OCI-LY3 (cell line): ENCODE results near the gene METTL6.
A peak's percentile ranks its signal among the peaks of the same experiment; 100 is the strongest.
"Not testable (repeated sequence)": the region's sequence is repeated elsewhere in the genome, so short reads cannot be mapped to it uniquely, and the experiment has no call there.

ENCODE experiments used
- H2AFZ ChIP-seq: fragments of 200-600, 300-600 bp; shearing (Covaris generic); 2 replicates; pipeline ENCODE4 v1.6.0; 2014; ENCODE audit warnings: antibody characterized with exemption, low read depth, low read length
- H3K27ac ChIP-seq: fragments of 200-600, 300-600 bp; sonication (generic); 2 replicates; pipeline ENCODE4 v1.5.1; 2014; ENCODE audit warnings: mild to moderate bottlenecking, low read length, moderate library complexity, mixed read lengths
- H3K27me3 ChIP-seq: fragments of 200-600, 300-600 bp; sonication (generic); 2 replicates; pipeline ENCODE4 v1.6.1; 2014; ENCODE audit warnings: low read depth, low read length, mixed read lengths
- H3K36me3 ChIP-seq: fragments of 200-600, 300-600 bp; sonication (generic); replicated peaks from 2 replicates; pipeline ENCODE3; 2014; ENCODE audit warnings: low read depth, low read length, mixed read lengths
- H3K4me1 ChIP-seq: fragments of 300-600, 200-600 bp; sonication (generic); 2 replicates; pipeline ENCODE4 v1.6.1; 2014; ENCODE audit warnings: low read length, mixed read lengths
- H3K4me2 ChIP-seq: fragments of 200-600, 300-600 bp; sonication (generic); 2 replicates; pipeline ENCODE4 v1.6.1; 2014; ENCODE audit warnings: low read length, mixed read lengths
- H3K4me3 ChIP-seq: fragments of 300-600, 200-600 bp; sonication (generic); 2 replicates; pipeline ENCODE4 v1.5.1; 2014; ENCODE audit warnings: antibody characterized with exemption, mild to moderate bottlenecking, low read length, moderate library complexity
- H3K79me2 ChIP-seq: fragments of 300-600, 200-600 bp; shearing (Covaris generic); 2 replicates; pipeline ENCODE4 v1.6.1; 2014; ENCODE audit warnings: mild to moderate bottlenecking, low read length, mixed read lengths
- H3K9ac ChIP-seq: fragments of 300-600, 200-600 bp; shearing (Covaris generic); 2 replicates; pipeline ENCODE4 v1.6.0; 2014; ENCODE audit warnings: mild to moderate bottlenecking, low read length, moderate library complexity
- H3K9me3 ChIP-seq: fragments of 200-600, 300-600 bp; shearing (Covaris generic); 2 replicates; pipeline ENCODE4 v1.6.1; 2014; ENCODE audit warnings: low read length, mixed read lengths; ENCODE audit not compliant: insufficient read depth
- H4K20me1 ChIP-seq: fragments of 200-600, 300-600 bp; sonication (generic); 2 replicates; pipeline ENCODE4 v1.6.1; 2016; ENCODE audit warnings: low read length, mixed read lengths; ENCODE audit not compliant: insufficient read depth
- CTCF ChIP-seq: fragments of 200-600, 300-600 bp; sonication (generic); IDR thresholded peaks from 2 replicates; pipeline ENCODE4 v1.5.1; 2014; ENCODE audit warnings: antibody characterized with exemption, low read length, low read depth
- EZH2phosphoT487 ChIP-seq: fragments of 200-600 bp; shearing (Covaris generic); IDR thresholded peaks from 2 replicates; pipeline ENCODE4 v1.6.1; 2018; ENCODE audit warnings: antibody characterized with exemption, mixed run types, low read depth

Gene METTL6

GRCh38 chr3:15428539-15428938 is 1.2 kb upstream of the METTL6 start:
- Histone ChIP-seq H2AFZ (no peak overlapping the region), H3K9ac (peak overlapping the region; percentile 73), H3K4me1 (peaks cover 20% of the 10 kb centered on the region), H3K9me3 (no peaks in the 10 kb centered on the region), H3K4me2 (peak overlapping the region; percentile 90), H3K79me2 (peaks cover 48% of the 10 kb centered on the region), H3K4me3 (peak overlapping the region; percentile 81), H3K36me3 (peaks cover 30% of the 10 kb centered on the region), H3K27me3 (no peaks in the 10 kb centered on the region), H4K20me1 (peaks cover 10% of the 10 kb centered on the region; the same call in 1 of the 2 replicates), H3K27ac (no peak overlapping the region)
- TF ChIP-seq EZH2phosphoT487 (no peak), CTCF (no peak)

GRCh38 chr3:15427981-15428380 is 637 bp upstream of the METTL6 start:
- H4K20me1 ChIP-seq = peaks cover 10% of the 10 kb centered on the region; the same call in 1 of the 2 replicates
- H3K27me3 ChIP-seq = no peaks in the 10 kb centered on the region
- no peak overlapping the region; the same call in 1 of the 2 replicates for H2AFZ ChIP-seq
- H3K27ac ChIP-seq = peak overlapping the region; percentile 47; the same call in 1 of the 2 replicates
- peak overlapping the region; percentile 73 for H3K9ac ChIP-seq
- no peaks in the 10 kb centered on the region for H3K9me3 ChIP-seq
- H3K79me2 ChIP-seq = peaks cover 48% of the 10 kb centered on the region
- TF ChIP-seq CTCF = no peak
- no peak for TF ChIP-seq EZH2phosphoT487
- H3K4me1 ChIP-seq = peaks cover 20% of the 10 kb centered on the region
- peaks cover 27% of the 10 kb centered on the region for H3K36me3 ChIP-seq
- peak overlapping the region; percentile 90 for H3K4me2 ChIP-seq
- peak overlapping the region; percentile 81 for H3K4me3 ChIP-seq

- Histone ChIP-seq H4K20me1 (peaks cover 10% of the 10 kb centered on the region; the same call in 1 of the 2 replicates), H3K27ac (peak overlapping the region; percentile 47), H3K36me3 (peaks cover 20% of the 10 kb centered on the region), H3K79me2 (peaks cover 48% of the 10 kb centered on the region), H2AFZ (peak overlapping the region; percentile 92), H3K4me1 (peaks cover 20% of the 10 kb centered on the region), H3K4me2 (peak overlapping the region; percentile 92), H3K4me3 (peak overlapping the region; percentile 81), H3K9ac (peak overlapping the region; percentile 73), H3K9me3 (no peaks in the 10 kb centered on the region), H3K27me3 (no peaks in the 10 kb centered on the region)
- TF ChIP-seq CTCF (no peak), EZH2phosphoT487 (no peak)
These were observed 695 bp downstream of the METTL6 start for GRCh38 chr3:15426579-15427118.

GRCh38 chr3:15420871-15421270 is 6.5 kb downstream of the METTL6 start:
- Histone ChIP-seq H2AFZ (no peak overlapping the region), H3K4me1 (no peaks in the 10 kb centered on the region), H3K79me2 (no peaks in the 10 kb centered on the region), H3K4me3 (no peak overlapping the region), H3K27ac (no peak overlapping the region), H3K4me2 (no peak overlapping the region), H3K36me3 (peaks cover 19% of the 10 kb centered on the region), H3K27me3 (no peaks in the 10 kb centered on the region), H3K9ac (no peak overlapping the region), H4K20me1 (no peaks in the 10 kb centered on the region), H3K9me3 (no peaks in the 10 kb centered on the region)
- TF ChIP-seq CTCF (no peak), EZH2phosphoT487 (no peak)

GRCh38 chr3:15410966-15411365 is 16.4 kb downstream of the METTL6 start:
- not testable (repeated sequence) for H3K79me2 ChIP-seq, H3K27me3 ChIP-seq, H3K4me3 ChIP-seq, H3K9ac ChIP-seq, H3K27ac ChIP-seq, H3K4me2 ChIP-seq, H2AFZ ChIP-seq, H3K4me1 ChIP-seq, H3K9me3 ChIP-seq, H4K20me1 ChIP-seq
- H3K36me3 ChIP-seq = peaks cover 39% of the 10 kb centered on the region
